Ecto neural progenitor cell (in vitro differentiated cells): ENCODE data around the gene BFSP1.
A peak's percentile ranks its signal among the peaks of the same experiment; 100 is the strongest.

Experiments
- DNase-seq: peaks from one replicate; pipeline ENCODE4 v3.0.0-alpha.2; 2018; ENCODE audit warnings: low spot score

BFSP1 gene

DNA sequence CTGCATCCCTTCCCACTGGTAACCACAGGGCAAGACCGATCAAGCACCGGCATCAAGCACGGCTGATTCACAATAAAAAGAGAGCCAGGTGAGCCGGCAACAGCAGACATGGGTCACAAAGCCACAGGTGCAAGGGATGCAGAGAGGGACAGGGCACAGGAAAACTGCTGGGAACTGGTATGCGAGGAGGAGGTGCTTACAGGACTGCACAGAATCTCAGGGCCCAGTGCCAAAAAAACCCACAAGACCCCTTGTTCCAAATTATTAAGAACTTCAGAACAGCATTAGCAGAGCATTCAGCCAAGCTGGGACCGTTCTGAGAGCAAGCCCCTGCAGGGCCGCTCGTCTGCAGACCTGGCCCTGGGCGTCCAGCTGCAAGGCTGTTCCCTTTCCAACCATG lies 35.4 kb downstream of the BFSP1 start:
- DNase-seq = no peak

DNA sequence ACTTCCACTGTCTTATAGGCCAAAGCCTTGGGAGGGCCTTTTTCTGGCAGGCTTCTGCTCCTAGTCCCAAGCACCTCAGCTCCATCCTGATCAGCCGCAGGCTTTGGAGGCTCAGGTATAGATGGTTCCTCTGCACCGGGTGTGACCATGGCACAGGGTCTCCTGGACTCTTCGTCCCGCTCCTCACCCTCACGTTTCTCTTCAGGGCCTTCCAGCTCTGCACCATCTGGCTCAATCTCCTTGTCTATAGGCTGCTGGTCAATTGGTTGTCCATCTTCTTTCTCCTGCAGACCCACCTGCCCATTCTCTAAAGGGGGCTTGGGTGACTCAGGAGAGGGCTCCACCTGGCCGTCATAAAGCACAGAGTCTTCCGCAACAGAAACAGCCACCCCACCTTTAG lies 37.0 kb downstream of the BFSP1 start:
- no peak for DNase-seq

DNA sequence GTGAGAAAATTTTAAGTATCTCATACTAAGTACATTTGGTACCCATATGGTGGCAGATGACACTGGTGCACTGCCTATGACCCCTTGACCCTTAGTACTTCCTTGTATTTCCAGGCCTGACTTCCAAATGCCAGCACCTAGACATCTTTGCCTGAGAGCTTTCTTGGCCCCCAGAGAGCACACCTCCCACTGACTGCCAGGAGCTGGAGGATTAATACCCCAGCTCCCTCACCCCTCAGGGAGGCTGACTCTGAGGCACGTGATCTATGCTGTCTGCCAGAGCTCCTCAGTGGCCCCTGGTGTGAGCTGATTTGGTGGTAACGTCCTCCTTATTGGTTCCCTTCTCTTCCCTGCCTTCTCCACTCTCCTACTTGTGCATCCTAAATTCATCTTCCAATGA lies 38.0 kb downstream of the BFSP1 start:
- DNase-seq = no peak

DNA sequence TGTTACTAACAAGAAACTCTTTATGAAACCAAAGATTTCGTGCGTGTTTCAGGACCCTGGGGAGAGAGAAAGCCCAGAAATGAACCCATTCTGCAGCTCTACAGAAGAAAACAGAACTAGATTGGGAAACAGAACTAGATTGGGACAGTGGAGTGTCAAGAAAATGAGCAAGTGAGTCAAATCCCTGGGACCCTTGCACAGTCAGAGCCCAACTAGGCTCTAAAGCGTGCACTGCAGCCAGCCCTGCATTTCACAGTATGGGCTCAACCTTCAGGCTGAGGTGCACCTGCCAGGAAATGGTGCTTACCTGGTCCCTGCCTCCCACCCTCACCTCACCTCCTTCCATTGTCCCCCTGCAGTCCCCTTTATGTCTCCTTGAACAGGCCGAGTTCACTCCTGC lies 39.7 kb downstream of the BFSP1 start:
- DNase-seq = no peak

DNA sequence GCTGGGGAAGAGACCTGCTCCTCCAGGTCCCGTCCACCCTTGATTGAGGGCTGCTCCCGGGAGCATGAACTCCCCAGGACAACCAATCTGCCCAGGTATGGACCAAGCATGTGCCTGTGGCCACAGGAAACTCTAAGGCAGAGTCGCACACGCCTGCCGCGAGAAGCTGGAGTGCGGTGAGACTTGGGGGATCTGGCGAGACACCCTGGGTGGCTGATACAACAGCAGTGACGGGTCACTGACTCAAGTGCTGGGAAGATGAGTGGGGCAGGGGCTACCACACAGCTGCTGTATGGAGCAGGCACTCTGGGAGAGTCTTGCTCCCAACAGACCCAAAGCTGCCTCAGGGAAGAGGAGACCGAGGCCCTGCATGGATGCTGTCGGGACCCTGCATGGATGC lies 40.1 kb downstream of the BFSP1 start:
- DNase-seq = no peak

DNA sequence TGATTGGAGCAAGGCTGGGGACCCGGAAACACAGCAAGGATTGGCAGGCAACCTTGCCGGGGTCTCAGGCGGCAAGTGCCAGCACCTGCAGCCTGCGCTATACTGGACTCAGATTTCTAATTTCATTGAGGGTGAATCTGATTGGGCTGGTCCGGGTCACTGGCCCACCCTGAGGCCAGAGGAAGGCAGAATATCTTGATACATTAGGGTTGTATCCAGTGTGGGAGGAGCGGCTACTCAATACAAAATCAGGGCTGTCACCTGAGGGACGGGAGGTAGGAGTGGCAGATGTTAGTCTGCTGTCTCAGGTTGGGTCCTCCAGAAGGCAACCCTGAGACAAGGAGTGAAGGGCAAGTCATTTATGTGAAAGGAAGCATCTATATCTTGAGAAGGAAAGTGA lies 40.7 kb downstream of the BFSP1 start:
- DNase-seq = no peak

DNA sequence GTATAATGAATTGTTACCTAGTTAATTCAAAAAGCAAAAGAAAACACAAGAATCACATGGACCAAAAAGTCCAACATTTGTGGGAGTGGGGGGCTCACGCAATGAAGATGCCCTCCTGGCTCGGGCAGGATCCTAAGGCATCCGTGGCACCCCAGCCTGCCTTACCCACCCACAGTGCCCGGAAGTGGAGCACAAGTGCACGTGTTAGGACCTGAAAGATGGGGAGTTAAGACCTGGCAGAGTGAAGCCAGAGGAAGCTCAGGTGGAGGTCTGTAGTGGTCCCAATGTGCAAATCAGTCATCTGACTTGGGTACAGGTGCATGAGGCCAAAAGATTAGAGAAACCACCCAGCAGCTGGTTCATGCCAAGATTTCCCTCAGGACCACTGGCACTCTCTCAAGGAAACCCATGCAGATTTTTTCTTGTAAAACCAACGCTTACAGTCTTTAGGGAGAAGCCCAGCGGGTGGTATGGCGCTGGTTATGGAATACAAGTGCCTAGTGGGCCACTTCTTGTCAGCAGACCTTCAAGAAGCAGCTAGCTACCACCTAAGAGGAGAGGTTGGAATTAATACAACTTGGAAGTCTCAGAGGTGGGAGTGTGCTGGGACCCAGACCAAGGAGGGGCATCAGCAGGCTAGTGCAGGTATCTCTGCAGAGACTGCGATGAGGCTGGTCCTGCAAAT lies 42.1 kb downstream of the BFSP1 start:
- DNase-seq = no peak

DNA sequence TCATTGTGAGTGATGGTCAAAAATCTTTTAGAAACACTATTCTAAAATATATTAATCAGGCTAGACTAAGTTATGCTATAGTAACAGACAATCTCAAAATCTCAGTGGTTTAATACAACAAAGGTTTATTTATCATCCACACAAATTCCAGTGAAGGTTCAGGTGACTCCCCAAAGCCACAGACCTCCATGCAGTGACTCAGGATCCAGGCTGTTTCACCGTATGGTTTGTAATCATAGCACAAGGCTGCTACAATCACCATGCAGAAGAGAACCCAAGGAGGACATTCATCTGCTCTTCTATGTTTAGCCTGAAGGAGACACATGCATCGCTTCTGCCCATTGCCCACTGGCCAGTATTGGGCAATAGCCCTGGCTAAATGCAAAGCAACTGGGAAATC lies 46.2 kb downstream of the BFSP1 start:
- no peak for DNase-seq

DNA sequence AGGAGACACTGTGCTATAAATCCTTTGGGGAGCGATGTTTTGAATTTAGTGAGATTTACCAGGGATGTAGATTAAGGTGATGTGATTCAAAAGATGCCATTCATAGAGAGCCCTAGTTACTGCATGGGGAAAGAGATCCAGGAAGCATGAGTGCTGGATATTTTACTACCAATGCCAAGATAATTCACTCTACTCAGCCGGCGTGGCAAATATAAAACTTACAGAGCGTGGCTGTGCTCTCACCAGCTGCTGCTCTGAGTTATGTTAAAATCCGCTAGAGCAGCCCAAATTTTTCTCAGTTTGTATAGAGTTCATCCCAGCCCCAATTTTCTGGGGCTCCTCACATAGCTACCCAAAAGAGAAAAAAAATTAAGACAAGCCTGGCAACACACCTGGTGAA lies 48.6 kb downstream of the BFSP1 start:
- DNase-seq = no peak

DNA sequence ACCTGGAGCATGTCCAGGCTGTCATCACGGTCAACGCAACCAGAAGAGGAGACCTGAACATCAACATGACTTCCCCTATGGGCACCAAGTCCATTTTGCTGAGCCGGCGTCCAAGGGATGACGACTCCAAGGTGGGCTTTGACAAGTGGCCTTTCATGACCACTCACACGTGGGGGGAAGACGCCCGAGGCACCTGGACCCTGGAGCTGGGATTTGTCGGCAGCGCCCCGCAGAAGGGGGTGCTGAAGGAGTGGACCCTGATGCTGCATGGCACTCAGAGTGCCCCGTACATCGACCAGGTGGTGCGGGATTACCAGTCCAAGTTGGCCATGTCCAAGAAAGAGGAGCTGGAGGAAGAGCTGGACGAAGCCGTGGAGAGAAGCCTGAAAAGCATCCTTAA lies 49.5 kb downstream of the BFSP1 start:
- DNase-seq = no peak

DNA sequence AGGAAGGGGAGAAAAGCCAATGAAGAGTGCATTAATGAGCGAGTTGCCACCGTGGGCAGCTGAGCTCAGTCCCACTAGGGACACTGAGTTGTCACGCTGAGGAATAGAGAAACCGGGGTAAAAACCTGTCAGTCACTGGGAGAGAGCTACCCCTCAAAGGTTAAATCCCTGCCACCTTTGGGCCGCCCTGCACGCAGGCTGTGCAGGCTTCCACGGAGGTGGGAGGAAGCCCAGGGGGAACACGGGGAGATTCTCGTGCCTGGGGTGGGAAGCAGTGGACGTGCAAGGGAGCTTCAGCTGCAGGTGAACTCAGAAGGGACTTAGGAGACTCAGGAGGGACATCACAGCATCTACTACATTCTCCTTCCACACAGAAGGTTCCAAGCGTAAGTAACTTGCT lies 50.5 kb downstream of the BFSP1 start:
- DNase-seq = no peak

DNA sequence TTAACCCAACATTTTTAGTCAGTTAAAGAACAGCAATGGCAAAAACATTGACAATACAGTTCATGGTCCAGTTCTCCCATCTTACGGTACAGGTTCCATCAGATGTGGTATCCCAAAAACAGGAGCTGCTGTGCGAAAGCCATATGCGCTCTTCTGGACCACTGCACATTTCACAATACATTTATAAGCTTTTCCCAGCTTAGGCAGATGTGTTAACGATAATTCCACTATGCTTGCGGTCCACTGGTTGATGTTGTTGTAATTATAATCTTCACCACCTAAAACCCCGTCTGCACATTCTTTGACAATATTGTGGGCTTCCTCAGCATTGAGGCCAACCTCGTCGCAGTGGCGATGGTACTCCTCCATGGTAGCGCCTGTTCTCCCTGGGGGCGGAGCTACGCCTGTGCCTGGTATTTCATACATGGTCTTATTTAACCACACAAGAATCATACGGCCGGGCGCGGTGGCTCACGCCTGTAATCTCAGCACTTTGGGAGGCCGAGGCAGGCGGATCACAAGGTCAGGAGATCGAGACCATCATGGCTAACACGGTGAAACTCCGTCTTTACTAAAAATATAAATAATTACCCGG lies 52.0 kb downstream of the BFSP1 start:
- DNase-seq = no peak

DNA sequence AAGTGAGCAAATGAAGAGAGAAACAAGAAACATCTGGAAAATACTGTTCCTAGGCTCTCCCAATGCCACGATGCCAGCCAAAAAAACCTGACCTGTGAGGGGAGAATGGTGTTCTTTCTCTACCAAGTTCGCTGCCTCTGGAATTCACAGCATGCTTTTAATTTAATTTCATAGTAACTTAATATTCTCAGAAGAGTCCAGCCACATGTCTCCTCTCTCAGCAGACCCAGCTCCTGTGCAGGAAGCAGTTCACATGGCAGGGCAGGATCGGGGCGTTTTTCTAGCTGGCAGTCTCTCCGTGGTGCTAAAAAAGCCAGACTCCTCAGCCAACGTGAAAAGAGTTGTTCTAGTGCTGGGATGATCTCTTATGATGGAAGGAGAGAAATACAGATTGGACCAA lies 57.5 kb downstream of the BFSP1 start:
- DNase-seq = peak; percentile 9

DNA sequence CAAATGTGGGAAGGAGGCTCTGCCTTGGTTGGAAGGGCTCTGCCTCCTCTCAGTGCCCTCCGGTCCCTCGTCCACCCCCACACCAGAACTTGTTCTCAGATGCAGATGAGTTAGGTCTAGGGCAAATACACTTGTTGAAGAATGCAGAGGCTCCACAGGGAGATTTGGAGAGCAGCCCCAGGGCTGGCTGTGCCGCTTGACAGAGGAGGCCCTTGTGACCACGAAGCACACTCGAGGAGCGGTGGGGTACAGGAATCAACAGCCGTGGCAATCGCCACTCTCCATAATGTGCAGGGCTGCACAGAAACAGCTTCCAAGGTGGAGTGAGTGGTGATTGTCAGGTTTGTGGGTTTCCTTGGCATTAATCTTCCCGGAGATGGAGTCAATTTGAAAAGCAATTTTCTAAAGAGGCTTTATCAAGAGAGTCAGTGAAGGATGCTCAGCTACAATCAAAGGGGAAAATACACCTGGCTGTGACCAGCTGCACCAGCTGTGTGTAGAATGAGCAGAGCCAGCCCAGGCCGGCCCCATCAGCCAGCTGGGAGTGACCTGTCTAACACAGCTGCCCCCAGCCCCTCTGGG lies 59.5 kb downstream of the BFSP1 start:
- peak; percentile 39 for DNase-seq

DNA sequence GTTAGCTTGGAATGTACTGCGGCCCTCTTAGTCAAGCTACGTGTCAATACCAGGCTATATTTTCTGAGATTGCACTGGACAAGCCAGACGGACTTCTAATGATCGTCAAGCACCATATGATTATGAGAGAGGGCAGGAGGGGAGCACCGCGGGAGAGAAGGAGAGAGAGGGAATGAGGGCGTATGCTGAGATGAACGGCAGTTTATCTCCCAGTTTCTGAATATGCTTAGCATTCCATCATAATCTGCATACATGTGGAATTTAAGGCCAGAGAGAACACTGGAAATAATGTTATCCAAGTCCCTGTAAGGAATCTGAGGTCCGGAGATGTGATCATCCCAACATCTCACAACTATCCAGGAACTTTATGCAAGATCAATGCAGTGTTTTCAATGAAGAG lies 60.2 kb downstream of the BFSP1 start:
- no peak for DNase-seq

DNA sequence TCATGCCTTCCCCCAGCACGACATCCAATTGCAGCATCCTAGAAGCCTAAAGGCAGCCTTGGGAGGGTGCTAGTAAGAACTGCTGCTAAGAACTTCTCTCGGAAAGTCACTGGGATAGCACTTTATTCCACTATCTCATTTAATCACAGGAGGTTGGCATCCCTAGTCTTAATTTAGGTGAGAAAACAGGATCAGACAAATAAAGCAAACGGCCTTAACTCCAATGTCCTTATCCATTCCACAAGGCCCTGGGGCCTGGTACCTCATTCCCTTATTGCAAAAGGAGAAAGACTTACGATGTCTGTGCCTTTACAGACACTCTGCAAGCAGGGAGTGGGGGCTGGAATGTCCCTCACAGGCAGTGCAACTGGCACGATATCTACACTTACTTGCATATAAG lies 60.7 kb downstream of the BFSP1 start:
- no peak for DNase-seq

DNA sequence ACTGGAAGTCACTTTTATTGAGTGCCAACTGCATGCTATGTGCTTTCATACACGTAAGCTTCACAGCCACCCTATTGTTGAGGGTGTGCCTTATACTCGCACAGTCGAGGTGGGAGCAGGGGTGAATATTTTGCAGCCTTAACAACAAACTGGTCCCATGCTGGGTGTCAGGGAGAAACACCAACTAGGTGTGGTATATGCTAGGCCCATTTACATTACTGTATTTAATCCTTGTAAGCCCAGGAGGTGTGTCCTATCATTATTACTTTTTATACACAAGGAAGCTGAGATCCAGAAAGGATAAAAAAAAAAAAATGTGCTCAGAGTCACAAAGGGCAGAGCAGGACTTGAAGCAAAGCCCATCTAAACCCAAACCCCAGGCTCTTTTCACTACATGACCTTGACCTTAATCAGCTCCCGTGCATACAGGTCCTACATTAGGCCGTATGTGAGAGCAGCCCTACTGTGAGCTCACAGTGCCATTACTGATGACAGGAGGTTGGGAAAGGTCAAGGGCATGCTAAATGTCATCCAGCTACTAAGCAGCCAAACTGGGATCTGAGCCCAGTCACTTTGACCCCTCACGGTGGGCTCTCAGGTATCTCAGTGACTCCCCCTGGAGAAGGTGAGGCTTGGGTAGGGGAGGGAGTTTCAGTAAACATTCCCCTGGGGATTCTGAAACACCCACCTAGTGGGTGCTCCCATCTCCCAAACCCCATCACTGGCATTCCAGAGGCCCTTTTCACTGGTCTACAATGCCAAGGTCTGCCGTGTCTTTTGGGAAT lies 61.7 kb downstream of the BFSP1 start:
- peak; percentile 6 for DNase-seq

DNA sequence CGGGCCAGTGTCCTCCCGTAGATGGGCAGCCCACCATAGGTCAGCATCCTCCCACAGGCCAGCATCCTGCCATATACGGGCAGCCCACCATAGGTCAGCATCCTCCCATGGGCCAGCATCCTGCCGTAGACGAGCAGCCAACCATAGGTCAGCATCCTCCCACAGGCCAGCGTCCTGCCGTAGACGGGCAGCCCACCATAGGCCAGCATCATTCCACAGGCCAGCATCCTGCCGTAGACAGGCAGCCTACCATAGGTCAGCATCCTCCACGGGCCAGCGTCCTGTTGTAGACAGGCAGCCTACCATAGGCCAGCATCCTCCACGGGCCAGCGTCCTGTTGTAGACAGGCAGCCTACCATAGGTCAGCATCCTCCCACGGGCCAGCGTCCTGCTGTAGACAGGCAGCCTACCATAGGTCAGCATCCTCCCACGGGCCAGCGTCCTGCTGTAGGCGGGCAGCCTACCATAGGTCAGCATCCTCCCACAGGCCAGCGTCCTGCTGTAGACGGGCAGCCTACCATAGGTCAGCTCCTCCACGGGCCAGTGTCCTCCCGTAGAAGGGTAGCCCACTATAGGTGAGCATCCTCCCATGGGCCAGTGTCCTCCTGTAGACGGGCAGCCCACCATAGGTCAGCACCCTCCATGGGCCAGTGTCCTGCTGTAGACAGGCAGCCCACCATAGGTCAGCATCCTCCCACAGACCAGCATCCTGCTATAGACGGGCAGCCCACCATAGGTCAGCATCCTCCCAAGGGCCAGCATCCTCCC lies 62.9 kb downstream of the BFSP1 start:
- peak; percentile 12 for DNase-seq

DNA sequence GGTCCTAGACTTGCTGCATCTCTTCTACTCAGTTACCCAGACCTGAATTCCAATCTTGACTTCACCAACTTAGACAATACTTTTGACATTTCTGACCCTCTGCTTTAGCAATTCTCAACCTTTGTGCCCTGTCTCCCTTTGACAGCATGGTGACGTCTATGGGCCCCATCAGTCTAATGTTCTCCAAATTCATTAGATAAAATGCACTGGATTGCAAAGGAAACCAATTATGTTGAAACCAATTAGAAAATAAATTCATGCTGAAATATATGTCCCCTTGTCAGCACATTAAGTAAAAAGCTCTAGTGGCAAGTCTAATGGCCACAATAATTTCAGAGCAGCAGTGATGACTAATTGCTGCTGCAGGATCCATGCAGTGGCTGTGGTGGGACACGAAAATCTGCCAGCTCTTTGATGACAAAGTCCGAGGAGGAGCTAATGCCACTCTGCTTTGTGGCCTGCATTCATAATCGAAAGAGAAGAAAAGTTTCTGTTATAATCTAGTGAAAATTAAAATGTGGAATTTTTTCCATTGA lies 64.0 kb downstream of the BFSP1 start:
- peak; percentile 7 for DNase-seq

DNA sequence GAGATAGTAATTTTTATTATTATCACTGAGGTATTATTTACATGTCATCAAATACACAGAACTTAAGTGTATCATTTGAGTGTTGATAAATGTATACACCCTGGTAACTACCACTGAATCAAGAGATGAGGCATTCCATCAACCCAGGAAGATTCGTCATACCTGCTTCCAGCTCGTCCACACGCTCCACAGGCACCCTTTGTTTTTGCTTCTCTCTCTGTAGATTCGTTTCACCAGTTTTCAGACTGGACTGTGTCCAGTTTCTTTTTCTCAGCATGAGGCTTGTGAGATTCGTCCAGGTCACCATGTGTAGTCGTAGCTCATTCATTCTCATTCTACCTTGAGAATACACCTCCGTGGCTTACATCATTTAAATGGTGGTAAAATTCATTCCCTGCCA lies 64.5 kb downstream of the BFSP1 start:
- DNase-seq = peak; percentile 11

DNA sequence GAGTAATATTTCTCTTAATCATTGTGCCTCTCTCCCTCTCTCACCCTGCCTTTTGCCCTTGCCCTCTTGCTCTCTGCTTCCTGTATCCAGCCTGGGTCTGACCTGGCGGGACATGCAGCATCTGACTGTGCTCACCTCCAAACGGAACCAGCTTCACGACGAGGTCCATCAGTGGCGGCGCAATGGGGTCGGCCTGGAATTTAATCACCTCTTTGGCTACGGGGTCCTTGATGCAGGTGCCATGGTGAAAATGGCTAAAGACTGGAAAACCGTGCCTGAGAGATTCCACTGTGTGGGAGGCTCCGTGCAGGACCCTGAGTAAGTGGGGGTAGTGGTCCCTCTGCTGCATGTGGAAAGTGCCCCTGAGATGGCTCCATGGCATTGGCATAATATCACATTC lies 65.9 kb downstream of the BFSP1 start:
- DNase-seq = no peak

DNA sequence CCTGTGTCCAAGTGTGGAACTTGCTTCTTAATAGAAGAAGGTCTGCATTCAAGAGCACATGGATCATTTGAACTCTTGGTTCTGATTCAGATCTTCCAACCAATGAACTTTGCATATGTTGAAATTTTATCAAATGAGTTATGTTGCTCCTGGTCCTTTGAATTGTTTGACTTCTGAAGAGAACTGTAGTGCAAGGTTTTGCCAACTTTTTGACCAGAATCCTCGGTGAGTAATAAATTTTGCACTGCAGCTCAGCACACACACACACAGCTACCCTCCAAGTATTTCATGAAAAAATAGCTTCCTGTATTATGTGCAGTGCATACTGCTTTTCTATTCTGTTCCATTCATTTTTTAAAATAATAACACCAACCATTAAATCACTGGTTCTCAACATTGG lies 67.5 kb downstream of the BFSP1 start:
- DNase-seq = no peak
